ENCODE measurements around the gene ACTL8.

DNA sequence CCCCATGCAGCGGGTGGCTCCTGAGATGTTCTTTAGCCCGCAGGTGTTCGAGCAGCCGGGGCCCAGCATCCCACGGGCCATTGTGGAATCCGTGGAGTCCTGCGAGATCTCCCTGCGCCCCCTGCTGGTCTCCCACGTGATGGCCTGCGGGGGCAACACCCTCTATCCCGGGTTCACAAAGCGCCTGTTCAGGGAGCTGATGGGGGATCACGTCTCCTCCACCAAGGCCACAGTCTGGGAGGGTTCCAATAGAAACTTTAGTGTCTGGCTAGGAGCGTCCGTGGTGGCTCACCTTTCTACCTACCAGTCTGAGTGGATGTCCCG is 71.0 kb downstream of the ACTL8 start:
- TF ChIP-seq POLR2A (IDR thresholded peaks at IDR 0.05) (no peak), CTCF (IDR thresholded peaks at IDR 0.05 in 8 of 11, conservative IDR thresholded peaks at IDR 0.05 in 3 of 11) (peak in 8 of 11 experiments; percentile 21 to 61 (median 44))
